ENCODE measurements around the gene UXS1. TPM values are rescaled to one million over a fixed set of nuclear protein-coding genes. Genes with fewer than 3 reads are reported as not detected.

UXS1 gene
- total and polyA plus RNA-seq, 2 donors (not counting 3 experiments of a cell fraction or from before 2014, with no cell fraction given), result 34.2 to 43.2 TPM

GRCh38 chr2:106096299-106097037 is 97.6 kb downstream of the UXS1 start:
- no peaks in the 10 kb centered on the region for H3K4me1 ChIP-seq (ENCODE audit: control insufficient read depth, extremely low read depth, insufficient read depth, low read length)
- no peak for FAIRE-seq

More at GRCh38 chr2:106096299-106097037, 97.6 kb downstream of the UXS1 start:
- no peaks in the 10 kb centered on the region for H4K20me1 ChIP-seq (replicated peaks; ENCODE audit: control insufficient read depth, extremely low read depth, insufficient read depth, low read length)
- H3K9me3 ChIP-seq (replicated peaks; ENCODE audit: control insufficient read depth, insufficient read depth, low read length), result no peaks in the 10 kb centered on the region
- DNase-seq (ENCODE audit: low read depth, low spot score), result no peak
- no peaks in the 10 kb centered on the region for H3K79me2 ChIP-seq (ENCODE audit: control insufficient read depth, insufficient read depth, low read length)
- dilution Hi-C loops (cut with MboI; ENCODE audit: extremely low pct_ligation_motif_present, low sequenced_read_pairs) (no loop called here), intact Hi-C loops (cut with micrococcal nuclease) (no loop called here)
- H3K4me2 ChIP-seq (ENCODE audit: insufficient read depth, low read length), result no peak overlapping the region
- TF ChIP-seq GATA2 (IDR thresholded peaks at IDR 0.05; ENCODE audit: insufficient read depth, insufficient read length, low read depth, low read length) (no peak), MYC (IDR thresholded peaks at IDR 0.05; ENCODE audit: low read depth, low read length) (no peak), JUN (IDR thresholded peaks at IDR 0.05; ENCODE audit: borderline replicate concordance, insufficient read depth, insufficient read length, low read depth) (no peak), EZH2 (IDR thresholded peaks at IDR 0.05; ENCODE audit: borderline replicate concordance, low read depth, low read length, severe bottlenecking) (no peak), CTCF (IDR thresholded peaks at IDR 0.05; ENCODE audit: extremely low read depth in 1 of 2, insufficient read depth in 1 of 2, low read depth in 1 of 2, low read length in 2 of 2) (no peak), POLR2A (IDR thresholded peaks at IDR 0.05; ENCODE audit: low read depth, low read length) (no peak), MAX (IDR thresholded peaks at IDR 0.05; ENCODE audit: insufficient read depth, insufficient read length) (no peak), POLR2AphosphoS5 (IDR thresholded peaks at IDR 0.05; ENCODE audit: insufficient read depth, low read depth, low read length) (no peak), FOS (IDR thresholded peaks at IDR 0.05; ENCODE audit: borderline replicate concordance, insufficient read depth, low read length) (no peak)
- H3K4me3 ChIP-seq (replicated peaks in 1 of 3; ENCODE audit: insufficient read depth in 1 of 3, low read depth in 1 of 3, low read length in 3 of 3), result no peak overlapping the region
- H3K36me3 ChIP-seq (ENCODE audit: control insufficient read depth in 2 of 2, extremely low read depth in 1 of 2, insufficient read depth in 2 of 2, low read length in 2 of 2), result peaks cover 2 to 3% of the 10 kb centered on the region in 2 experiments
- no peak overlapping the region for H3K27ac ChIP-seq (ENCODE audit: insufficient read depth, low read depth, low read length)
- ChIA-PET POLR2A (no interaction called here), CTCF (no interaction called here)
- H3K9me1 ChIP-seq (replicated peaks; ENCODE audit: control insufficient read depth, extremely low read depth, insufficient read depth, low read length), result no peaks in the 10 kb centered on the region
- BruUV-seq (replicated peaks), result no TSS peak
- no peak overlapping the region for H2AFZ ChIP-seq (ENCODE audit: low read depth, low read length)
- no peak overlapping the region for H3K9ac ChIP-seq (replicated peaks; ENCODE audit: extremely low read depth, insufficient read depth, low read length)
- H3K27me3 ChIP-seq (ENCODE audit: control insufficient read depth in 2 of 2, insufficient read depth in 2 of 2, low read length in 2 of 2), result no peaks in the 10 kb centered on the region
